SK-N-SH treated with all-trans-retinoic acid at 6 μM for 48 hours (cell line): ENCODE results near the gene TEC.

Experiments
- ATAC-seq: fragments of 200-7000 bp; cut with Tn5 transposase; 3 replicates; pipeline ENCODE4 v1.9.1; 2020; ENCODE audit warnings: mild to moderate bottlenecking, moderate library complexity
- ARNTL ChIP-seq: fragments of 450-650 bp; formaldehyde crosslinking; IDR thresholded peaks from 2 replicates; pipeline ENCODE4 v1.5.0; 2020; ENCODE audit warnings: low read depth, mild to moderate bottlenecking, moderate library complexity, borderline replicate concordance
- CSDC2 ChIP-seq: fragments of 250-450 bp; sonication (Bioruptor Pico); IDR thresholded peaks from 2 replicates; pipeline ENCODE4 v1.5.0; 2020; ENCODE audit warnings: mild to moderate bottlenecking, moderate library complexity
- ESRRG ChIP-seq: fragments of 250-450 bp; sonication (Bioruptor Pico); IDR thresholded peaks from 2 replicates; pipeline ENCODE4 v1.6.1; 2021; ENCODE audit warnings: mild to moderate bottlenecking
- GLIS3 ChIP-seq: fragments of 250-450 bp; sonication (Bioruptor Pico); IDR thresholded peaks from 2 replicates; pipeline ENCODE4 v1.5.0; 2020; ENCODE audit warnings: mild to moderate bottlenecking, moderate library complexity
- ISL1 ChIP-seq: fragments of 250-450 bp; sonication (Bioruptor Pico); IDR thresholded peaks from 2 replicates; pipeline ENCODE4 v2.1.2; 2022; ENCODE audit warnings: mild to moderate bottlenecking, moderate library complexity
- OSR1 ChIP-seq: fragments of 250-450 bp; sonication (Bioruptor Pico); IDR thresholded peaks from 2 replicates; pipeline ENCODE4 v1.8.0; 2022; ENCODE audit warnings: moderate library complexity, mild to moderate bottlenecking, inconsistent platforms
- PPARA ChIP-seq: fragments of 250-450 bp; sonication (Bioruptor Pico); IDR thresholded peaks from 2 replicates; pipeline ENCODE4 v1.5.0; 2020; ENCODE audit warnings: mild to moderate bottlenecking, borderline replicate concordance
- RARB ChIP-seq: fragments of 250-450 bp; sonication (Bioruptor Pico); IDR thresholded peaks from 2 replicates; pipeline ENCODE4 v1.8.0; 2021; ENCODE audit warnings: mild to moderate bottlenecking, moderate library complexity
- SNAI2 ChIP-seq: fragments of 250-450 bp; sonication (Bioruptor Pico); IDR thresholded peaks from 2 replicates; pipeline ENCODE4 v1.5.0; 2020; ENCODE audit warnings: mild to moderate bottlenecking, moderate library complexity
- TCF4 ChIP-seq: fragments of 250-450 bp; sonication (Bioruptor Pico); IDR thresholded peaks from 2 replicates; pipeline ENCODE4 v1.8.0; 2021; ENCODE audit warnings: mild to moderate bottlenecking, moderate library complexity, borderline replicate concordance
- ZC3H10 ChIP-seq: fragments of 250-450 bp; sonication (Bioruptor Pico); IDR thresholded peaks from 2 replicates; pipeline ENCODE4 v1.5.1; 2021; ENCODE audit warnings: mild to moderate bottlenecking, moderate library complexity
- ZFP3 ChIP-seq: fragments of 250-450 bp; sonication (Bioruptor Pico); IDR thresholded peaks from 2 replicates; pipeline ENCODE4 v1.5.0; 2020; ENCODE audit warnings: mild to moderate bottlenecking, moderate library complexity
- ZFP30 ChIP-seq: fragments of 450-650 bp; formaldehyde crosslinking; IDR thresholded peaks from 2 replicates; pipeline ENCODE4 v1.5.0; 2022; ENCODE audit warnings: mild to moderate bottlenecking, moderate library complexity
- ZNF565 ChIP-seq: fragments of 450-650 bp; formaldehyde crosslinking; conservative IDR thresholded peaks from 2 replicates; pipeline ENCODE4 v1.5.0; 2020; ENCODE audit warnings: low read depth, mild to moderate bottlenecking, moderate library complexity
- ZNF70 ChIP-seq: fragments of 450-650 bp; formaldehyde crosslinking; IDR thresholded peaks from 2 replicates; pipeline ENCODE4 v1.5.0; 2020; ENCODE audit warnings: mild to moderate bottlenecking, moderate library complexity
- ZNF8 ChIP-seq: fragments of 450-650 bp; formaldehyde crosslinking; IDR thresholded peaks from 2 replicates; pipeline ENCODE4 v1.5.0; 2020; ENCODE audit warnings: mild to moderate bottlenecking, moderate library complexity
- TF ChIP-seq, protein P1 (sequence below): fragments of 250-450 bp; sonication (Bioruptor Pico); IDR thresholded peaks from 2 replicates; pipeline ENCODE4 v1.5.1; 2020; ENCODE audit warnings: low read depth, mild to moderate bottlenecking, moderate library complexity
- TF ChIP-seq, protein P2 (sequence below): fragments of 250-450 bp; sonication (Bioruptor Pico); IDR thresholded peaks from 2 replicates; pipeline ENCODE4 v1.5.1; 2021; ENCODE audit warnings: mild to moderate bottlenecking, moderate library complexity
- TF ChIP-seq, protein P3 (sequence below): fragments of 250-450 bp; sonication (Bioruptor Pico); IDR thresholded peaks from 2 replicates; pipeline ENCODE4 v1.5.0; 2020; ENCODE audit warnings: mild to moderate bottlenecking, moderate library complexity
- TF ChIP-seq, protein P4 (sequence below): fragments of 250-450 bp; sonication (Bioruptor Pico); IDR thresholded peaks from 2 replicates; pipeline ENCODE4 v1.8.0; 2020; ENCODE audit warnings: mild to moderate bottlenecking, moderate library complexity, borderline replicate concordance

The TEC gene

DNA sequence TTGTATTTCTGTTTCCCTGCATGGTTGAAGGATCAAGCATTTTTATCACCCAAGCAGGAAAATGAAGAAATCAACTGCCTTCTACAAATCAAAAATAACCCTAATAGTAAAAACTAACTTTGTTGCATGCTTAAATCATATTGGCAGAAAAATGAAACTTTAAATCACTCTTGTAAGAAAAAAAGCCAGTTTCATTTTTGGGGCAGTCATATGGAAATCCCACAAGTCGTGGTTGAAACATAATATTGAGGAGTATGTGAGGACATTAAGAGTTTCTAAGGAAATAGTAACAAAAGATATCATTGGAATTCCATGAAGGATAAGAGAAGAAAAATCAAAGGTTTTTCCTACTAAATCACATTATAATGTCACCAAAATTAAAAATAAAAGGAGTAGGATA is 8.4 kb downstream of the TEC start:
- no peak for ATAC-seq
- no peak for TF ChIP-seq CSDC2 (CRISPR knock-in tag)
- TF ChIP-seq, protein P1, sequence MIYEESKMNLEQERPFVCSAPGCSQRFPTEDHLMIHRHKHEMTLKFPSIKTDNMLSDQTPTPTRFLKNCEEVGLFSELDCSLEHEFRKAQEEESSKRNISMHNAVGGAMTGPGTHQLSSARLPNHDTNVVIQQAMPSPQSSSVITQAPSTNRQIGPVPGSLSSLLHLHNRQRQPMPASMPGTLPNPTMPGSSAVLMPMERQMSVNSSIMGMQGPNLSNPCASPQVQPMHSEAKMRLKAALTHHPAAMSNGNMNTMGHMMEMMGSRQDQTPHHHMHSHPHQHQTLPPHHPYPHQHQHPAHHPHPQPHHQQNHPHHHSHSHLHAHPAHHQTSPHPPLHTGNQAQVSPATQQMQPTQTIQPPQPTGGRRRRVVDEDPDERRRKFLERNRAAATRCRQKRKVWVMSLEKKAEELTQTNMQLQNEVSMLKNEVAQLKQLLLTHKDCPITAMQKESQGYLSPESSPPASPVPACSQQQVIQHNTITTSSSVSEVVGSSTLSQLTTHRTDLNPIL (CRISPR knock-in tag) = no peak
- TF ChIP-seq PPARA (CRISPR knock-in tag) = no peak
- TF ChIP-seq, protein P2, sequence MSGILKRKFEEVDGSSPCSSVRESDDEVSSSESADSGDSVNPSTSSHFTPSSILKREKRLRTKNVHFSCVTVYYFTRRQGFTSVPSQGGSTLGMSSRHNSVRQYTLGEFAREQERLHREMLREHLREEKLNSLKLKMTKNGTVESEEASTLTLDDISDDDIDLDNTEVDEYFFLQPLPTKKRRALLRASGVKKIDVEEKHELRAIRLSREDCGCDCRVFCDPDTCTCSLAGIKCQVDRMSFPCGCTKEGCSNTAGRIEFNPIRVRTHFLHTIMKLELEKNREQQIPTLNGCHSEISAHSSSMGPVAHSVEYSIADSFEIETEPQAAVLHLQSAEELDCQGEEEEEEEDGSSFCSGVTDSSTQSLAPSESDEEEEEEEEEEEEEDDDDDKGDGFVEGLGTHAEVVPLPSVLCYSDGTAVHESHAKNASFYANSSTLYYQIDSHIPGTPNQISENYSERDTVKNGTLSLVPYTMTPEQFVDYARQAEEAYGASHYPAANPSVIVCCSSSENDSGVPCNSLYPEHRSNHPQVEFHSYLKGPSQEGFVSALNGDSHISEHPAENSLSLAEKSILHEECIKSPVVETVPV (CRISPR knock-in tag) = no peak

DNA sequence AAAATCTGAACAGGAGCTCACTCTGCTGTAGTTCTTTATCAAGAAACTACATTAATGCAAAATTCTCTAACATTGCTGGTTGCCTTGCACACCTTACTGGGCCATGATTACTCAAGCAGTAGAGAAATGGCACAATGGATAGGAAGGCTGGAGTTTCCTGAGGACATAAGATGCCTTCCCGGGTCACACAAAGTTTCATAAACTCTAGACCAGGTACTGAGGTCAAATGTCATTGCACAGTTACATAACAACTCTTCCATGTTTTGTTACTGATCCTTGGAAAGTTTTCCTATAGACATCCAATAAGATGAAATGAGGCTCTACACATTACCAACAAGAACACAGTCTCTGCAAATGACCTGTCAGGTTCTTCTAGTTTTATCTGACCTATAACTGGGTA is 9.9 kb downstream of the TEC start:
- TF ChIP-seq ZFP3 (no peak), OSR1 (CRISPR knock-in tag) (no peak)
- TF ChIP-seq, all 23 proteins: peak for 0
- no peak for ATAC-seq

DNA sequence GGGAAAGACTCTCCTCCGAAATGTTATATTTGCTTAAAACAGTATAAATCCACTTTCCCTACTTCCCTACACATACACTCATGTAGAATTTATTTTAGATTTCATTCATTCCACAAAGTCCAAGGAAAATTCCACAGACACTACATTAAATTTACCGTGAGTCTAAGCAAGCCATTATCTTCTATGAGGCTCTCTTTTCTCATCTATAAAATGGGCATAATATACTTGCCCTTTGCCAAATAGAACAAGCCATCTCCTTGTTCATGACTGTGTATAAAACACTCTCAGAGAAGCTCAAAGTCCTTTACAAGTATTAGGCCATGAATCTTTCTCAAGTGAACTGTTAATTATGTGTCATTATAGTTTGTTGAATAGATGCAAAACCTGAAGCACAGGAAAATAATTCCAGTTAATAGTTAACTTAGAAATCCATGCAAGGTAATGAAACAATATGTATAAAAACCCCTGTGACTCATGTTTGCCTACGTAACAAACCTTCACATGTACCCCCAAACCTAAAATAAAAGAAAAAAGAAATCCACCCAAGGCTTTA is 10.7 kb downstream of the TEC start:
- no peak for ATAC-seq
- TF ChIP-seq ZNF70 (CRISPR knock-in tag) = no peak
- no peak for TF ChIP-seq ZFP3
- TF ChIP-seq PPARA (CRISPR knock-in tag) = no peak
- TF ChIP-seq, protein P3, sequence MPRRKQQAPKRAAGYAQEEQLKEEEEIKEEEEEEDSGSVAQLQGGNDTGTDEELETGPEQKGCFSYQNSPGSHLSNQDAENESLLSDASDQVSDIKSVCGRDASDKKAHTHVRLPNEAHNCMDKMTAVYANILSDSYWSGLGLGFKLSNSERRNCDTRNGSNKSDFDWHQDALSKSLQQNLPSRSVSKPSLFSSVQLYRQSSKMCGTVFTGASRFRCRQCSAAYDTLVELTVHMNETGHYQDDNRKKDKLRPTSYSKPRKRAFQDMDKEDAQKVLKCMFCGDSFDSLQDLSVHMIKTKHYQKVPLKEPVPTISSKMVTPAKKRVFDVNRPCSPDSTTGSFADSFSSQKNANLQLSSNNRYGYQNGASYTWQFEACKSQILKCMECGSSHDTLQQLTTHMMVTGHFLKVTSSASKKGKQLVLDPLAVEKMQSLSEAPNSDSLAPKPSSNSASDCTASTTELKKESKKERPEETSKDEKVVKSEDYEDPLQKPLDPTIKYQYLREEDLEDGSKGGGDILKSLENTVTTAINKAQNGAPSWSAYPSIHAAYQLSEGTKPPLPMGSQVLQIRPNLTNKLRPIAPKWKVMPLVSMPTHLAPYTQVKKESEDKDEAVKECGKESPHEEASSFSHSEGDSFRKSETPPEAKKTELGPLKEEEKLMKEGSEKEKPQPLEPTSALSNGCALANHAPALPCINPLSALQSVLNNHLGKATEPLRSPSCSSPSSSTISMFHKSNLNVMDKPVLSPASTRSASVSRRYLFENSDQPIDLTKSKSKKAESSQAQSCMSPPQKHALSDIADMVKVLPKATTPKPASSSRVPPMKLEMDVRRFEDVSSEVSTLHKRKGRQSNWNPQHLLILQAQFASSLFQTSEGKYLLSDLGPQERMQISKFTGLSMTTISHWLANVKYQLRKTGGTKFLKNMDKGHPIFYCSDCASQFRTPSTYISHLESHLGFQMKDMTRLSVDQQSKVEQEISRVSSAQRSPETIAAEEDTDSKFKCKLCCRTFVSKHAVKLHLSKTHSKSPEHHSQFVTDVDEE (CRISPR knock-in tag) = no peak
- TF ChIP-seq, protein P4, sequence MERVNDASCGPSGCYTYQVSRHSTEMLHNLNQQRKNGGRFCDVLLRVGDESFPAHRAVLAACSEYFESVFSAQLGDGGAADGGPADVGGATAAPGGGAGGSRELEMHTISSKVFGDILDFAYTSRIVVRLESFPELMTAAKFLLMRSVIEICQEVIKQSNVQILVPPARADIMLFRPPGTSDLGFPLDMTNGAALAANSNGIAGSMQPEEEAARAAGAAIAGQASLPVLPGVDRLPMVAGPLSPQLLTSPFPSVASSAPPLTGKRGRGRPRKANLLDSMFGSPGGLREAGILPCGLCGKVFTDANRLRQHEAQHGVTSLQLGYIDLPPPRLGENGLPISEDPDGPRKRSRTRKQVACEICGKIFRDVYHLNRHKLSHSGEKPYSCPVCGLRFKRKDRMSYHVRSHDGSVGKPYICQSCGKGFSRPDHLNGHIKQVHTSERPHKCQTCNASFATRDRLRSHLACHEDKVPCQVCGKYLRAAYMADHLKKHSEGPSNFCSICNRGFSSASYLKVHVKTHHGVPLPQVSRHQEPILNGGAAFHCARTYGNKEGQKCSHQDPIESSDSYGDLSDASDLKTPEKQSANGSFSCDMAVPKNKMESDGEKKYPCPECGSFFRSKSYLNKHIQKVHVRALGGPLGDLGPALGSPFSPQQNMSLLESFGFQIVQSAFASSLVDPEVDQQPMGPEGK = no peak
- TF ChIP-seq ZFP30 (CRISPR knock-in tag) = no peak

DNA sequence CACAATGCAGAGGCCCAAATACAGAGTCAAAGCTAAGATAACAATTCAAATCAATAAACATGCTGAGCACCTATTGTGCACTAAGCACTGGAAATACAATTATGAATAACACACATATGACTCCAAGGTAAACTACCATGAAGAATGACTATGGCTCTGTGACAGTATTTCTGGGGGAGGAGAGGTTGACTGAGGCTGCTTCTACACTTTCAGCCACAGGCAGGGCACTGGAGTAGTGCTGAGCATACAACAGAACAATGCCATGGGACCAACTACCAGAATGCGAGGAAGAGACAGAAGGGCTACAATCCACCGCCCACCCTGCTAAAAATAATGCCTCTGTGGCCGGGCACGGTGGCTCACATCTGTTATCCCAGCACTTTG is 13.7 kb downstream of the TEC start:
- ATAC-seq = no peak
- TF ChIP-seq, protein P4 = no peak
- TF ChIP-seq ZC3H10 (CRISPR knock-in tag) = no peak
- TF ChIP-seq ZNF8 (CRISPR knock-in tag) = no peak
- TF ChIP-seq SNAI2 (CRISPR knock-in tag) = no peak
- TF ChIP-seq GLIS3 (CRISPR knock-in tag) = no peak
- no peak for TF ChIP-seq ISL1 (CRISPR knock-in tag)
- no peak for TF ChIP-seq RARB (CRISPR knock-in tag)
- TF ChIP-seq ZFP3 = no peak
- no peak for TF ChIP-seq ZNF565 (CRISPR knock-in tag)
- TF ChIP-seq, protein P2 (CRISPR knock-in tag) = no peak
- TF ChIP-seq, protein P3 (CRISPR knock-in tag) = no peak
- TF ChIP-seq ZNF70 (CRISPR knock-in tag) = no peak
- TF ChIP-seq ARNTL (CRISPR knock-in tag) = no peak
- no peak for TF ChIP-seq TCF4
- no peak for TF ChIP-seq CSDC2 (CRISPR knock-in tag)
- no peak for TF ChIP-seq PPARA (CRISPR knock-in tag)
- no peak for TF ChIP-seq OSR1 (CRISPR knock-in tag)
- no peak for TF ChIP-seq ESRRG (CRISPR knock-in tag)
